ENCODE results near the gene SP6.

Gene SP6

GRCh38 chr17:47850692-47851573 lies at the start of gene SP6:
TSS of gene SP6 (minus strand) at chr17:47851163. CDS start at chr17:47848429, 2,734 bp downstream.
- DNase-seq: peak; percentile 19

- DNase-seq: no peak
Observed at GRCh38 chr17:47899643-47900042, 48.7 kb upstream of the SP6 start.

- DNase-seq: no peak
Observed at GRCh38 chr17:47898241-47898640, 47.3 kb upstream of the SP6 start.

GRCh38 chr17:47897561-47897960 lies 46.6 kb upstream of the SP6 start:
- no peak for DNase-seq

- DNase-seq: no peak
Observed at GRCh38 chr17:47896672-47897490, 45.9 kb upstream of the SP6 start.

GRCh38 chr17:47895856-47896671 lies 45.1 kb upstream of the SP6 start, which contains the start of gene SP2:
TSS of gene SP2 (plus strand) at chr17:47896236. CDS start at chr17:47896287, 51 bp downstream.
- peak; percentile 100 for DNase-seq

- DNase-seq: peak; percentile 58
Observed at GRCh38 chr17:47895347-47895855, 44.4 kb upstream of the SP6 start.

GRCh38 chr17:47894498-47895346 lies 43.8 kb upstream of the SP6 start:
- peak; percentile 39 for DNase-seq

GRCh38 chr17:47891545-47892088 lies 40.7 kb upstream of the SP6 start:
- DNase-seq: no peak

GRCh38 chr17:47889734-47890529 lies 39.0 kb upstream of the SP6 start:
- DNase-seq: peak; percentile 80

GRCh38 chr17:47888293-47888692 lies 37.3 kb upstream of the SP6 start:
- DNase-seq: no peak

GRCh38 chr17:47884905-47885730 lies 34.2 kb upstream of the SP6 start:
- no peak for DNase-seq

- no peak for DNase-seq
Observed at GRCh38 chr17:47884427-47884740, 33.4 kb upstream of the SP6 start.

- DNase-seq: no peak
Observed at GRCh38 chr17:47883589-47884426, 32.8 kb upstream of the SP6 start.

- no peak for DNase-seq
Observed at GRCh38 chr17:47882695-47883588, 32.0 kb upstream of the SP6 start.

- no peak for DNase-seq
Observed at GRCh38 chr17:47882247-47882646, 31.3 kb upstream of the SP6 start.

- DNase-seq: no peak
Observed at GRCh38 chr17:47879776-47880454, 29.0 kb upstream of the SP6 start.

All from hematopoietic multipotent progenitor cell treated with erythropoietin and hydrocortisone succinate and interleukin-3 and kit ligand, for 8 days (in vitro differentiated cells).